Measurements from ENCODE around the gene SH3PXD2A. TPM values are rescaled to one million over a fixed set of nuclear protein-coding genes. Genes with fewer than 3 reads are reported as not detected.

SH3PXD2A gene
- total RNA-seq, 1 experiment from 2014 or later: 6.3 TPM

DNA sequence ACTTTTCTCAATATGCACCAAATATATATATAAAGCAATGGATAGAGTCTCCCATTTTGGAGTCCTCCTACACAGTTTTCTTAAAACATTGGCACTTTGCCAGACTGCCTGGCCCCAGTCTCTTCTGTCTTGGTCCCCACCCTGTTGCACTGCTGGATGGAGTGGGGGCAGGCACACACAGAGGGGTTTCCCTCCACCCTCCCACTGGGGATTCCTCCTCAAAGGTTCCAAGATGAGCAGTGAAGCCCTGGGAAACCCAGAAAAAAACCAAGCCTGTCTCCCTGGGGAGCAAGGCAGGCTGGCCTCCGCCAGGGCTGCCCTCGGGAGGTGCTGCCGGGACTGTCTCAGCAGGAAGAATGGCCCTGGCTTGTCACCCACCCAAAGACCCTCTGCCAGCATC is 68.0 kb downstream of the SH3PXD2A start:
- no peak for DNase-seq
- intact Hi-C loops (cut with micrococcal nuclease; ENCODE audit: unreplicated experiment): no loop called here
- Mint-ChIP-seq H3K36me3 (ENCODE audit: insufficient read depth, unreplicated experiment) (peaks cover 1% of the 10 kb centered on the region), H3K9me3 (ENCODE audit: unreplicated experiment) (no peaks in the 10 kb centered on the region), H3K27ac (ENCODE audit: unreplicated experiment) (no peak overlapping the region), H3K4me3 (ENCODE audit: unreplicated experiment) (no peak overlapping the region), H3K27me3 (ENCODE audit: insufficient read depth, unreplicated experiment) (no peaks in the 10 kb centered on the region), H3K4me1 (ENCODE audit: low read depth, unreplicated experiment) (peaks cover 32% of the 10 kb centered on the region)
- Histone ChIP-seq H3K4me1 (peaks cover 20% of the 10 kb centered on the region), H3K27me3 (replicated peaks; ENCODE audit: control insufficient read depth, insufficient read depth, low read length) (no peaks in the 10 kb centered on the region), H3K9me3 (no peaks in the 10 kb centered on the region), H3K36me3 (ENCODE audit: control insufficient read depth, insufficient read depth, low read length) (peaks cover 2% of the 10 kb centered on the region; the same call in 1 of the 2 replicates), H3K4me3 (ENCODE audit: low read depth, low read length) (no peak overlapping the region)
- BruUV-seq (replicated peaks): no TSS peak
- TF ChIP-seq, protein P1, sequence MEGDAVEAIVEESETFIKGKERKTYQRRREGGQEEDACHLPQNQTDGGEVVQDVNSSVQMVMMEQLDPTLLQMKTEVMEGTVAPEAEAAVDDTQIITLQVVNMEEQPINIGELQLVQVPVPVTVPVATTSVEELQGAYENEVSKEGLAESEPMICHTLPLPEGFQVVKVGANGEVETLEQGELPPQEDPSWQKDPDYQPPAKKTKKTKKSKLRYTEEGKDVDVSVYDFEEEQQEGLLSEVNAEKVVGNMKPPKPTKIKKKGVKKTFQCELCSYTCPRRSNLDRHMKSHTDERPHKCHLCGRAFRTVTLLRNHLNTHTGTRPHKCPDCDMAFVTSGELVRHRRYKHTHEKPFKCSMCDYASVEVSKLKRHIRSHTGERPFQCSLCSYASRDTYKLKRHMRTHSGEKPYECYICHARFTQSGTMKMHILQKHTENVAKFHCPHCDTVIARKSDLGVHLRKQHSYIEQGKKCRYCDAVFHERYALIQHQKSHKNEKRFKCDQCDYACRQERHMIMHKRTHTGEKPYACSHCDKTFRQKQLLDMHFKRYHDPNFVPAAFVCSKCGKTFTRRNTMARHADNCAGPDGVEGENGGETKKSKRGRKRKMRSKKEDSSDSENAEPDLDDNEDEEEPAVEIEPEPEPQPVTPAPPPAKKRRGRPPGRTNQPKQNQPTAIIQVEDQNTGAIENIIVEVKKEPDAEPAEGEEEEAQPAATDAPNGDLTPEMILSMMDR (IDR thresholded peaks at IDR 0.05; ENCODE audit: insufficient read depth in 1 of 2, low read depth in 1 of 2, low read length in 1 of 2, severe bottlenecking in 1 of 2, unreplicated experiment in 1 of 2): no peak
- ChIA-PET POLR2A (no interaction called here), CTCF (no interaction called here)

- POLR2A ChIA-PET: no interaction called here
- Histone ChIP-seq H3K36me3 (ENCODE audit: control insufficient read depth, insufficient read depth, low read length) (no peaks in the 10 kb centered on the region), H3K4me1 (peaks cover 13% of the 10 kb centered on the region; the same call in 1 of the 2 replicates), H3K4me3 (ENCODE audit: low read depth, low read length) (no peak overlapping the region), H3K9me3 (no peaks in the 10 kb centered on the region), H3K27me3 (replicated peaks; ENCODE audit: control insufficient read depth, insufficient read depth, low read length) (no peaks in the 10 kb centered on the region)
- DNase-seq: no peak
- no TSS peak for BruUV-seq (replicated peaks)
- Mint-ChIP-seq H3K4me1 (ENCODE audit: low read depth, unreplicated experiment) (peaks cover 34% of the 10 kb centered on the region), H3K27ac (ENCODE audit: unreplicated experiment) (peak overlapping the region; percentile 36), H3K9me3 (ENCODE audit: unreplicated experiment) (no peaks in the 10 kb centered on the region), H3K27me3 (ENCODE audit: insufficient read depth, unreplicated experiment) (no peaks in the 10 kb centered on the region), H3K36me3 (ENCODE audit: insufficient read depth, unreplicated experiment) (peaks cover 9% of the 10 kb centered on the region), H3K4me3 (ENCODE audit: unreplicated experiment) (no peak overlapping the region)
- intact Hi-C loops (cut with micrococcal nuclease; ENCODE audit: unreplicated experiment): no loop called here
- CTCF ChIA-PET: no interaction called here
- TF ChIP-seq, protein P1 (IDR thresholded peaks at IDR 0.05; ENCODE audit: insufficient read depth in 1 of 2, low read depth in 1 of 2, low read length in 1 of 2, severe bottlenecking in 1 of 2, unreplicated experiment in 1 of 2): no peak
Measured at GRCh38 chr10:103786020-103786419, 69.4 kb downstream of the SH3PXD2A start.

DNA sequence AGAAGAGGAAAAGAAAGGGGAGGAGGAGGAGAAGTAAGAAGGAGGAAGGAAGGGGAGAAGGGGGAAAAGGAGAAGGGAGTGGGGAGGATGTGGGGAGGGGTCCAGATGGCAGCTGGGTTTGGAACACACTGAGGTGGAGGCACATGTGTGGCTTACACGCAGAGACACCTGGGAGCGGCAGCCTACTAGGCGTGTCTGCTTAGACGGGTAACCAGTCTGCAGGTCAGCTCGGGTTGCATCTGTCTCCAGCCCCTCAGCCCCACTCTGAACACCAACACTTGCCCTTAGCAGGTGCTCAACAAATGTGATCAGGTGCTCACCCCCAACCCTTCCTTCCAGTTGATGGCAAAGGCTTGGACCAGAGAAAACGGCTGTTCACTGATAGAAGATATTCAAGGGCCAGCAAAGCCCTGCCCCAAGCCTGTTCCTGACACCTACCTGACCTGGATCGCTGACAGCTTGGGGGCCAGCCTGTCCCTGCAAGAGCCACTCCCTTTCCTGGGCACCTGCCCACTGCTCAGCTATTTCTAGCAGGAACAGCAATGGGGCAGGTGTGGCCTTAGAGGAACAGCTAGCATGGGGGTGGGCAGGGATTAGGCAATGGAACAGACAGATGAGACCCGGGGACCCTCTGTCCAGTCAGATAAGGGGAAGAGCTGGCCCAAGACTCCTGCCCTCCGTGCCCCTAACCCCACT is 70.5 kb downstream of the SH3PXD2A start:
- no peak for DNase-seq
- no peak overlapping the region for H3K27ac Mint-ChIP-seq (ENCODE audit: unreplicated experiment)

More for the DNA sequence above, 70.5 kb downstream of the SH3PXD2A start:
- Histone ChIP-seq H3K4me3 (ENCODE audit: low read depth, low read length) (no peak overlapping the region), H3K4me1 (peaks cover 13% of the 10 kb centered on the region; the same call in 1 of the 2 replicates), H3K27me3 (replicated peaks; ENCODE audit: control insufficient read depth, insufficient read depth, low read length) (no peaks in the 10 kb centered on the region), H3K36me3 (ENCODE audit: control insufficient read depth, insufficient read depth, low read length) (no peaks in the 10 kb centered on the region), H3K9me3 (no peaks in the 10 kb centered on the region)
- POLR2A ChIA-PET: no interaction called here
- CTCF ChIA-PET: no interaction called here
- Mint-ChIP-seq H3K4me3 (ENCODE audit: unreplicated experiment) (no peak overlapping the region), H3K27me3 (ENCODE audit: insufficient read depth, unreplicated experiment) (no peaks in the 10 kb centered on the region), H3K36me3 (ENCODE audit: insufficient read depth, unreplicated experiment) (peaks cover 9% of the 10 kb centered on the region), H3K4me1 (ENCODE audit: low read depth, unreplicated experiment) (peaks cover 39% of the 10 kb centered on the region), H3K9me3 (ENCODE audit: unreplicated experiment) (no peaks in the 10 kb centered on the region)
- TF ChIP-seq, protein P1 (IDR thresholded peaks at IDR 0.05; ENCODE audit: insufficient read depth in 1 of 2, low read depth in 1 of 2, low read length in 1 of 2, severe bottlenecking in 1 of 2, unreplicated experiment in 1 of 2): no peak
- intact Hi-C loops (cut with micrococcal nuclease; ENCODE audit: unreplicated experiment): no loop called here
- BruUV-seq (replicated peaks): no TSS peak

All from Caco-2 (cell line).